AG10803 (cell line): Measurements from ENCODE around the gene FRMD4A.

Source experiments
- DNase-seq: peaks from one replicate; pipeline ENCODE4 v3.0.0; 2010; ENCODE audit warnings: low read depth
- H3K4me3 ChIP-seq: 2 replicates; pipeline ENCODE4 v1.5.1; 2011; ENCODE audit warnings: mild to moderate bottlenecking, low read length, control low read depth
- TF ChIP-seq, protein P1 (sequence below): conservative IDR thresholded peaks from 2 replicates; pipeline ENCODE4 v1.5.1; 2011; ENCODE audit warnings: mild to moderate bottlenecking, low read length, control low read depth, inconsistent platforms

FRMD4A gene

GRCh38 chr10:13724484-13724883 lies 606.2 kb downstream of the FRMD4A start:
- TF ChIP-seq, protein P1, sequence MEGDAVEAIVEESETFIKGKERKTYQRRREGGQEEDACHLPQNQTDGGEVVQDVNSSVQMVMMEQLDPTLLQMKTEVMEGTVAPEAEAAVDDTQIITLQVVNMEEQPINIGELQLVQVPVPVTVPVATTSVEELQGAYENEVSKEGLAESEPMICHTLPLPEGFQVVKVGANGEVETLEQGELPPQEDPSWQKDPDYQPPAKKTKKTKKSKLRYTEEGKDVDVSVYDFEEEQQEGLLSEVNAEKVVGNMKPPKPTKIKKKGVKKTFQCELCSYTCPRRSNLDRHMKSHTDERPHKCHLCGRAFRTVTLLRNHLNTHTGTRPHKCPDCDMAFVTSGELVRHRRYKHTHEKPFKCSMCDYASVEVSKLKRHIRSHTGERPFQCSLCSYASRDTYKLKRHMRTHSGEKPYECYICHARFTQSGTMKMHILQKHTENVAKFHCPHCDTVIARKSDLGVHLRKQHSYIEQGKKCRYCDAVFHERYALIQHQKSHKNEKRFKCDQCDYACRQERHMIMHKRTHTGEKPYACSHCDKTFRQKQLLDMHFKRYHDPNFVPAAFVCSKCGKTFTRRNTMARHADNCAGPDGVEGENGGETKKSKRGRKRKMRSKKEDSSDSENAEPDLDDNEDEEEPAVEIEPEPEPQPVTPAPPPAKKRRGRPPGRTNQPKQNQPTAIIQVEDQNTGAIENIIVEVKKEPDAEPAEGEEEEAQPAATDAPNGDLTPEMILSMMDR, result no peak
- peak; percentile 88 for DNase-seq
- no peak overlapping the region for H3K4me3 ChIP-seq

DNA sequence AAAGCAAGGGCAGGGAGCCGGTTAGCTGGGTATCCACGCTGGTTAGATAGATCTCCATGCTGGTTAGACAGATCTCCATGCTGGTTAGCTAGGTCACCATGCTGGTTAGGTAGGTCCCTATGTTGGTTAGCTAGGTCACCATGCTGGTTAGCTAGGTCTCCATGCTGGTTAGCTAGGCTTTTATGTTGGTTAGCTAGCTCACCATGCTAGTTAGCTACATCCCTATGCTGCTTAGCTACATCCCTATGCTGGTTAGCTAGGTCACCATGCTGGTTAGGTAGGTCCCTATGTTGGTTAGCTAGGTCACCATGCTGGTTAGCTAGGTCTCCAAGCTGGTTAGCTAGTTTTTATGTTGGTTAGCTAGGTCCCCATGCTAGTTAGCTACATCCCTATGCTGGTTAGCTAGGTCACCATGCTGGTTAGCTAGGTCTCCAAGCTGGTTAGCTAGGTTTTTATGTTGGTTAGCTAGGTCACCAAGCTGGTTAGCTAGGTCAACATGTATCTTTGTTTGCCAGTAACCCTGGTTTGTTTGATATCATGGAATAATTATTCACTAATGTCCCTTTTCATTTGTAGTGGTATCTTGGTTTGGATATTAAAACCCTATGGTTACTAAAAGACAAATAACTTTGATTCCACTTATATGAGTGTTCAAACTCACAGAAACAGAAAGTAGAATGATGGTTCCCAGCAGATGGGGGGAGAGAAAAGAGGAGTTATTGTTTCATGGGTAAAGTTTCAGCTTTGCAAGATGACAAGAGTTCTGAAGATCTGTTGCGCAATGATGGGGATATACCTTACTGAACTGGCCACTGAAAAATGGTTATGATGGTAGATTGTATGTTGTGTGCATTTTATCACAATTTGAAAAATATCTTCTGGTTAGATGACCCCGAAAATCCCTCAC lies 607.7 kb downstream of the FRMD4A start:
- H3K4me3 ChIP-seq, result no peak overlapping the region
- TF ChIP-seq, protein P1, result no peak
- DNase-seq, result peak; percentile 56

- no peak for DNase-seq
- TF ChIP-seq, protein P1, result no peak
- H3K4me3 ChIP-seq, result no peak overlapping the region
These were observed 609.2 kb downstream of the FRMD4A start for GRCh38 chr10:13721486-13721885.

DNA sequence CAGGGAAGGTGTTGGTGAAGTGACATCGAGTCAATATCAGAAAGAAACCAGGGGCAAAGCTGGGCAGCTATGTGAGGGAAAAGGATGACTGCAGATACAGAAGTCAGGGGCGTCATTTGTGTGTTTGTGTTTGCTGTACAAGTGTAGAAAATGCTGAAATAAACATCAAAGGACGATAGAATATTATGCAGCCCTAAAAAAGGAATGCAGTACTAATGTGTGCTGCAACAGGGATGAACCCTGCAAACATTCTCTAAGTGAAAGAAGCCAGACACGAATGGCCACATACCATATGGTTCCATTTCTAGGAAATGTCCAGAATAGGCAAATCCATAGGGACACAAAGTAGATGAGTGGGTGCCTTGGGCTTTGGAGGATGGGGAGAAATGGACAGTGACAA lies 610.0 kb downstream of the FRMD4A start:
- H3K4me3 ChIP-seq, result no peak overlapping the region
- DNase-seq, result no peak
- TF ChIP-seq, protein P1, result no peak

GRCh38 chr10:13719425-13719824 lies 611.3 kb downstream of the FRMD4A start:
- TF ChIP-seq, protein P1, result no peak
- H3K4me3 ChIP-seq, result no peak overlapping the region
- DNase-seq, result no peak

- H3K4me3 ChIP-seq, result peak overlapping the region; percentile 48
- no peak for DNase-seq
- TF ChIP-seq, protein P1, result no peak
These were observed 611.9 kb downstream of the FRMD4A start for GRCh38 chr10:13718820-13719219.

DNA sequence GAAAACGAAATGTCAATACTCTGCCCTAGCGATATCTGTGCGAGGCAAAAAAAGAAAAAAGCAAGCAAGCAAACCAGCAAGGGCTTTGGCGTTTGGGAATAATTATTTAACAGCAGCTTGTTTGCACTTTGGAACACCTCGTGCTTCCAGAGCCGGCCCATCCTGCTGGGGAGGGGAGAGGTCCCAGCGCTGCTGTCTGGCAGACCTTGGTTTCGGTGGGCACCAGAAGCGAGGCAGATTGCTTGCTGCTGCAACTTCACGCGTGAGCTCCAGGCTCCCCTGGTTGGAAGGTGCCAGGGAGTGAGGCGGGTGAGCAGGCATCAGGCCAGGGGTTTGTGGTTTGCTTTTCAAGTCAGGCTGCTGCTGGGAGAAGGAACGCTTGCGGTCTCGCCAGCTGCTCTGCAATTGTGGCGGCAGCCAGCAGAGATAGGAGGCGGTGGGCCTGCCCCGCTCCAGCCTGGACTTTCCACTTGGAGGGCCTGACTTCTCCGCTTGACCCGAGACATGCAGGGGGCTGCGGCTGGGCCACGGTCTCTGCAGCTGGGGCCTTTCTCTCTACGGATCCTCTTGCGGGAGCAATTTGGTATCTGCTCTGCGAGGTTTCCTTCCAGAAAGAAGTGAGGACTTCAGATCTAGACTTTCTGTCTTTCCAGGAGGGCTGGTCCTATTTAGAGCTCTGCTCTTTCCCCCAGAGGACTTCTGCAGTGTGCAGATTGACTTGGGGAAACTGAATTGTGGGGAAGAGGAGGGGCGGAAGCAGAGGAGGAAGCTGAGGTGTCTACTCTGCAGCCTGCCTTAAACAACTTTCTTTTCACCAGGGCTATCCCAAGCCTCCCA lies 612.6 kb downstream of the FRMD4A start:
- DNase-seq, result peak; percentile 93
- TF ChIP-seq, protein P1, result no peak
- H3K4me3 ChIP-seq, result peak overlapping the region; percentile 48
